Measurements from ENCODE around the gene CACNB4. TPM values are rescaled to one million over a fixed set of nuclear protein-coding genes. Genes with fewer than 3 reads are reported as not detected.
"Not testable (repeated sequence)": the region's sequence is repeated elsewhere in the genome, so short reads cannot be mapped to it uniquely, and the experiment has no call there.

CACNB4 gene
- total and polyA plus RNA-seq, 2 of the 4 experiments (the other 2 are of a cell fraction), result 0.12 to 0.36 TPM

DNA sequence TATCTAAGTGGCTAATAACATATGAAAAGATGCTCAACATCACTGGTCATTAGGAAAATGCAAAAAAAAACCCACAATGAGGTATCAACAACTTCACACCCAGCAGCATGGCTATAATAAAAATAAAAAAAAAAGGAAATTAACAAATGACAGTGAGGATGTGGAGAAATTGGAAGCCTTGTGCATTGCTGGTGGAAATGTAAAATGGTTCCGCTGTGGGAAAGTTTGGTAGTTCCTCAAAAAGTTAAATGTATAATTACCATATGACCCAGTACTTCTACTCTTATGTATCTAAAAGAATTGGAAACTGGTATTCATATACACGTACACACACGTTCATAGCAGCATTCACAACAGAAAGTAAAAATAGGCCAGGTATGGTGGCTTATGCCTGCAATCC is 15.5 kb upstream of the CACNB4 start:
- dilution Hi-C loops (cut with HindIII; ENCODE audit: low sequenced_read_pairs, unreplicated experiment), result no loop called here
- TF ChIP-seq CHD1 (IDR thresholded peaks at IDR 0.05; ENCODE audit: low read depth, low read length) (no peak), CEBPB (IDR thresholded peaks at IDR 0.05; ENCODE audit: low read depth, low read length) (no peak)

DNA sequence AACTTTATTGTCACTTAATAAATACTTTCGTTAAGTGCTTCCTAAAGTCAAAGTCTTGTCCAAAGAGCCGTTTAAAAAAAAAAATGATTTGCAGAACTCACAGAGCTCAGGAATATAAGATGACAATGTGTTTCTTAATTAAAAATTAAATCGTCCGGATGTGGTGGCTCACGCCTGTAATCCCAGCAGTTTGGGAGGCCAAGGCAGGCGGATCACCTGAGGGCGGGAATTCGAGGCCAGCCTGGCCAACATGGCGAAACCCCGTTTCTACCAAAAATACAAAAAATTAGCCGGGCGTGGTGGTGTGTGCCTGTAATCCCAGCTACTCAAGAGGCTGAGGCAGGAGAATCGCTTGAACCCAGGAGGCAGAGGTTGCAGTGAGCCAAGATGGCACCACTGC is 8.3 kb upstream of the CACNB4 start:
- H2AK9ac ChIP-seq (replicated peaks; ENCODE audit: low read depth, low read length, poor library complexity); H3K4me2 ChIP-seq (ENCODE audit: low read depth, low read length); H3K23ac ChIP-seq (ENCODE audit: low read depth, low read length); dilution Hi-C loops (cut with HindIII; ENCODE audit: low sequenced_read_pairs, unreplicated experiment); H2BK120ac ChIP-seq (ENCODE audit: low read depth, low read length); H2BK20ac ChIP-seq (ENCODE audit: low read depth, low read length); H3K27ac ChIP-seq (ENCODE audit: insufficient read depth, low read length); H3K9me3 ChIP-seq (ENCODE audit: control insufficient read depth, insufficient read depth, low read length); H3K9me1 ChIP-seq (ENCODE audit: insufficient read depth, low read length); H3K18ac ChIP-seq (ENCODE audit: low read depth, low read length); ATAC-seq (ENCODE audit: low read depth); DNase-seq; H4K20me1 ChIP-seq (ENCODE audit: insufficient read depth, low read length); H3K14ac ChIP-seq (replicated peaks; ENCODE audit: low read depth, low read length); H4K8ac ChIP-seq (ENCODE audit: low read depth in 2 of 2, low read length in 2 of 2); H3K79me1 ChIP-seq (ENCODE audit: low read depth in 1 of 2, low read length in 2 of 2); H3K4me3 ChIP-seq (ENCODE audit: insufficient read depth, low read depth, low read length); H2BK15ac ChIP-seq (ENCODE audit: low read depth, low read length); H3K9ac ChIP-seq (ENCODE audit: low read depth, low read length); H3K4me1 ChIP-seq (ENCODE audit: control insufficient read depth, insufficient read depth, low read length); BruUV-seq (replicated peaks); H2AK5ac ChIP-seq (ENCODE audit: low read depth, low read length); H4K5ac ChIP-seq (ENCODE audit: low read depth, low read length); CTCF ChIA-PET; H2BK5ac ChIP-seq (ENCODE audit: low read depth, low read length, poor library complexity, severe bottlenecking); intact Hi-C loops (cut with micrococcal nuclease); H4K91ac ChIP-seq (ENCODE audit: insufficient read depth, low read depth, low read length); in situ Hi-C loops (cut with MboI; ENCODE audit: low sequenced_read_pairs); H2AFZ ChIP-seq (replicated peaks; ENCODE audit: low read length, poor library complexity); H3K56ac ChIP-seq (ENCODE audit: extremely low read depth, insufficient read depth, low read length); H3K27me3 ChIP-seq (ENCODE audit: control insufficient read depth, insufficient read depth, low read length); H3K4ac ChIP-seq (ENCODE audit: low read depth, low read length); H3K36me3 ChIP-seq (ENCODE audit: control insufficient read depth, insufficient read depth, low read length): not testable (repeated sequence)
- no CpG with 5 or more reads among the region's 13 CpGs for WGBS, 2 experiments (ENCODE audit: extremely low coverage in 2 of 2, insufficient read length in 1 of 2)
- POLR2A ChIA-PET (ENCODE audit: unreplicated experiment), result interaction anchor here (0.6 kb wide), 1 partner anchor 15 kb away, joined by 5 read pairs; no protein-coding TSS in a partner anchor

More for the DNA sequence above, 15.5 kb upstream of the CACNB4 start:
- Histone ChIP-seq H3K4ac (ENCODE audit: low read depth, low read length) (no peak overlapping the region), H3K27ac (ENCODE audit: insufficient read depth, low read length) (no peak overlapping the region), H3K27me3 (ENCODE audit: control insufficient read depth, insufficient read depth, low read length) (no peaks in the 10 kb centered on the region), H4K8ac (ENCODE audit: low read depth in 2 of 2, low read length in 2 of 2) (no peak overlapping the region), H2BK120ac (ENCODE audit: low read depth, low read length) (no peak overlapping the region), H3K79me1 (ENCODE audit: low read depth in 1 of 2, low read length in 2 of 2) (no peaks in the 10 kb centered on the region), H4K5ac (ENCODE audit: low read depth, low read length) (no peak overlapping the region), H3K56ac (ENCODE audit: extremely low read depth, insufficient read depth, low read length) (no peak overlapping the region), H2AFZ (replicated peaks; ENCODE audit: low read length, poor library complexity) (no peak overlapping the region), H3K23ac (ENCODE audit: low read depth, low read length) (no peak overlapping the region), H3K9me1 (ENCODE audit: insufficient read depth, low read length) (no peaks in the 10 kb centered on the region), H3K4me1 (ENCODE audit: control insufficient read depth, insufficient read depth, low read length) (no peaks in the 10 kb centered on the region), H4K91ac (ENCODE audit: insufficient read depth, low read depth, low read length) (no peak overlapping the region), H3K9ac (ENCODE audit: low read depth, low read length) (no peak overlapping the region), H3K36me3 (ENCODE audit: control insufficient read depth, insufficient read depth, low read length) (no peaks in the 10 kb centered on the region), H3K14ac (replicated peaks; ENCODE audit: low read depth, low read length) (no peak overlapping the region), H3K4me2 (ENCODE audit: low read depth, low read length) (no peak overlapping the region), H3K9me3 (ENCODE audit: control insufficient read depth, insufficient read depth, low read length) (no peaks in the 10 kb centered on the region), H2AK5ac (ENCODE audit: low read depth, low read length) (no peak overlapping the region), H4K20me1 (ENCODE audit: insufficient read depth, low read length) (no peaks in the 10 kb centered on the region), H3K4me3 (ENCODE audit: insufficient read depth, low read depth, low read length) (no peak overlapping the region), H2AK9ac (replicated peaks; ENCODE audit: low read depth, low read length, poor library complexity) (no peak overlapping the region), H3K18ac (ENCODE audit: low read depth, low read length) (no peak overlapping the region), H2BK20ac (ENCODE audit: low read depth, low read length) (no peak overlapping the region), H2BK15ac (ENCODE audit: low read depth, low read length) (no peak overlapping the region), H2BK5ac (ENCODE audit: low read depth, low read length, poor library complexity, severe bottlenecking) (no peak overlapping the region)
- ATAC-seq (ENCODE audit: low read depth) (no peak), DNase-seq (no peak)
- in situ Hi-C loops (cut with MboI; ENCODE audit: low sequenced_read_pairs) (no loop called here), intact Hi-C loops (cut with micrococcal nuclease) (no loop called here)
- CTCF ChIA-PET, result no interaction called here
- WGBS, 2 experiments (ENCODE audit: extremely low coverage in 2 of 2, insufficient read length in 1 of 2), result no CpG with 5 or more reads among the region's 3 CpGs
- BruUV-seq (replicated peaks), result no TSS peak
- POLR2A ChIA-PET (ENCODE audit: unreplicated experiment), result no interaction called here
